Stimulated activated naive CD8-positive, alpha-beta T cell treated with anti-CD3 and anti-CD28 coated beads, Interleukin-15, Interleukin-2, amounts not matched to agents 100 ng/mL and 50 ng/mL, for 24 hours (primary cell): ENCODE measurements around the gene PROM2.
"Not testable (repeated sequence)": the region's sequence is repeated elsewhere in the genome, so short reads cannot be mapped to it uniquely, and the experiment has no call there.

ENCODE experiments used
- H3K27ac Mint-ChIP-seq: one replicate; pipeline ENCODE4 v1.8.0; 2021; ENCODE audit warnings: mild to moderate bottlenecking, mixed read lengths
- H3K27me3 Mint-ChIP-seq: one replicate; pipeline ENCODE4 v1.8.0; 2021; ENCODE audit warnings: mixed read lengths
- H3K36me3 Mint-ChIP-seq: one replicate; pipeline ENCODE4 v1.8.0; 2021; ENCODE audit warnings: low read depth, mixed read lengths
- H3K4me1 Mint-ChIP-seq: one replicate; pipeline ENCODE4 v1.8.0; 2021; ENCODE audit warnings: low read depth, mixed read lengths
- H3K4me3 Mint-ChIP-seq: one replicate; pipeline ENCODE4 v1.8.0; 2021; ENCODE audit warnings: mild to moderate bottlenecking, mixed read lengths
- H3K9me3 Mint-ChIP-seq: one replicate; pipeline ENCODE4 v1.8.0; 2021; ENCODE audit warnings: mixed read lengths

The PROM2 gene, protein sequence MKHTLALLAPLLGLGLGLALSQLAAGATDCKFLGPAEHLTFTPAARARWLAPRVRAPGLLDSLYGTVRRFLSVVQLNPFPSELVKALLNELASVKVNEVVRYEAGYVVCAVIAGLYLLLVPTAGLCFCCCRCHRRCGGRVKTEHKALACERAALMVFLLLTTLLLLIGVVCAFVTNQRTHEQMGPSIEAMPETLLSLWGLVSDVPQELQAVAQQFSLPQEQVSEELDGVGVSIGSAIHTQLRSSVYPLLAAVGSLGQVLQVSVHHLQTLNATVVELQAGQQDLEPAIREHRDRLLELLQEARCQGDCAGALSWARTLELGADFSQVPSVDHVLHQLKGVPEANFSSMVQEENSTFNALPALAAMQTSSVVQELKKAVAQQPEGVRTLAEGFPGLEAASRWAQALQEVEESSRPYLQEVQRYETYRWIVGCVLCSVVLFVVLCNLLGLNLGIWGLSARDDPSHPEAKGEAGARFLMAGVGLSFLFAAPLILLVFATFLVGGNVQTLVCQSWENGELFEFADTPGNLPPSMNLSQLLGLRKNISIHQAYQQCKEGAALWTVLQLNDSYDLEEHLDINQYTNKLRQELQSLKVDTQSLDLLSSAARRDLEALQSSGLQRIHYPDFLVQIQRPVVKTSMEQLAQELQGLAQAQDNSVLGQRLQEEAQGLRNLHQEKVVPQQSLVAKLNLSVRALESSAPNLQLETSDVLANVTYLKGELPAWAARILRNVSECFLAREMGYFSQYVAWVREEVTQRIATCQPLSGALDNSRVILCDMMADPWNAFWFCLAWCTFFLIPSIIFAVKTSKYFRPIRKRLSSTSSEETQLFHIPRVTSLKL

GRCh38 chr2:95274291-95275150 lies at the start of gene PROM2:
Gene PROM2 (plus strand): TSS chr2:95274449. CDS start chr2:95274586, 137 bp downstream.
- no peak within 1 kb of the TSS for H3K27ac Mint-ChIP-seq
- no peak within 1 kb of the TSS for H3K4me3 Mint-ChIP-seq
- no peaks in the 10 kb centered on the region for H3K4me1 Mint-ChIP-seq
- H3K36me3 Mint-ChIP-seq, result no peaks in the 10 kb centered on the region
- H3K27me3 Mint-ChIP-seq, result no peaks in the 10 kb centered on the region
- H3K9me3 Mint-ChIP-seq, result no peaks in the 10 kb centered on the region

DNA sequence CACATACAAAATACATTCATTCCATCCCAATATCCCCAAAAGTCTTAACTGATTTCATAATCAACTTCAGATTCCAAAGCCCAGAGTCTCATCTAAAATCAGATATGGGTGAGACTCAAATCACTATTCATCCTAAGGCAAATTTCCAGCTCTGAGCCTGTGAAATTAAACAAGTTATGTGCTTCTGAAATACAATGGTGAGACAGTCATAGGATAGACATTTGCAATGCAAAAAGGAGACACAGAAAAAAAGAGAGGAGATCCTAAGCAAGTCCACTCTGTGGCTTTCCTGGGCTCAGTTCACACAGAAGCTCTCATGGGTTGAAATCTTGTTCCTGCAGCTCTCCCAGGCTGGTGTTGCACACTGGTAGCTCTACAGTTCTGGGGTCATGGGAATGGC lies 48.6 kb upstream of the PROM2 start:
- H3K4me3 Mint-ChIP-seq, result no peak overlapping the region
- peaks cover 63% of the 10 kb centered on the region for H3K9me3 Mint-ChIP-seq
- no peaks in the 10 kb centered on the region for H3K4me1 Mint-ChIP-seq

GRCh38 chr2:95231723-95232122 lies 42.5 kb upstream of the PROM2 start:
- H3K4me3 Mint-ChIP-seq, result no peak overlapping the region
- no peak overlapping the region for H3K27ac Mint-ChIP-seq
- H3K4me1 Mint-ChIP-seq, result no peaks in the 10 kb centered on the region
- peaks cover 50% of the 10 kb centered on the region for H3K9me3 Mint-ChIP-seq
- no peaks in the 10 kb centered on the region for H3K27me3 Mint-ChIP-seq
- H3K36me3 Mint-ChIP-seq, result peaks cover 12% of the 10 kb centered on the region

More for the DNA sequence above, 48.6 kb upstream of the PROM2 start:
- Mint-ChIP-seq H3K27me3 (no peaks in the 10 kb centered on the region), H3K36me3 (peaks cover 40% of the 10 kb centered on the region), H3K27ac (no peak overlapping the region)

- H3K36me3 Mint-ChIP-seq, result peaks cover 12% of the 10 kb centered on the region
- peaks cover 48% of the 10 kb centered on the region for H3K9me3 Mint-ChIP-seq
- no peaks in the 10 kb centered on the region for H3K27me3 Mint-ChIP-seq
- no peaks in the 10 kb centered on the region for H3K4me1 Mint-ChIP-seq
- no peak overlapping the region for H3K4me3 Mint-ChIP-seq
- H3K27ac Mint-ChIP-seq, result no peak overlapping the region
These were observed 42.0 kb upstream of the PROM2 start for GRCh38 chr2:95232232-95232631.

DNA sequence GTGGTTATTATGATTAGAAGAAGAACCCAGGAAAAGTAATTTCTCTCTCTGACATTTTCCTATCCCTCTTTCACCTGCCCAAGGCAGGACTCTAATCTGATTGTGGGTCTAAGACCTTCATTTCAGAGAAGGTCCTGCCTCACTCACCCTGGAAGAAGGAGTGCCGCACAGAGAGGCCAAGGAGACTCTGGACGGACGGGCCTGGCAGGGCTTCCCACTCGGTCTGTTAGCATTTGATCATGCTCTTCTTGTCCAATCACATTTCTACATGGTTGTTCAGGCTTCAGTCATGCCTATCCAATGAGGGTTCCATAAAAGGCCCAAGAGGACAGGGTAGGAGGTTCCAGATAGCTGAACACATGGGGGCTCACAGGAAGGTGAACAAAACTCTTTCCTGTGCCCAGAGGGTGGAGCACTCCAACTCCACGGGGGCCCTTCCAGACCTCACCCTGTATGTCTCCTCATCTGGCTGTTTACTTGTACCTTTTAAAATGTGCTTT lies 39.9 kb upstream of the PROM2 start:
- H3K27me3 Mint-ChIP-seq, result no peaks in the 10 kb centered on the region
- H3K9me3 Mint-ChIP-seq, result peaks cover 44% of the 10 kb centered on the region
- H3K36me3 Mint-ChIP-seq, result peaks cover 6% of the 10 kb centered on the region
- no peak overlapping the region for H3K27ac Mint-ChIP-seq
- H3K4me3 Mint-ChIP-seq, result no peak overlapping the region
- no peaks in the 10 kb centered on the region for H3K4me1 Mint-ChIP-seq

DNA sequence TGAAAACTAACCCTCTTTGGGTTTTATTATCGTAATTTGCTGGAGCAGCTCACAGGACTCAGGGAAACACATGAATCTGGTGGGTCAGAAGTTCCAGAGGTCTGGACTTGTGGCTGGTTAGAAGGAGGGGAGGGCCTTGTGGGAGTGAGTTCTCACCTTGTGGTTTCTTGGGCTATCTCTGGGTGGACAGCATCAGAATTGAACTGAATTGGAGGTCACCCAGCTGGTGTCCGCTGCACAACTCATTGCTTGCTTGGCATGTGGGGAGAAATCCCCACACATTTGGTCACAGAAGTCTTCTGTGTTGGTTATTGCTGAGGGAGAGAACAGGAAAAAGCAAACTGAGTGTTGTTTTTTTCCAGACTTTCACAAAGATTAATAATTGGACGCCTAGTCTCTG lies 39.4 kb upstream of the PROM2 start:
- no peaks in the 10 kb centered on the region for H3K4me1 Mint-ChIP-seq
- no peak overlapping the region for H3K4me3 Mint-ChIP-seq
- no peak overlapping the region for H3K27ac Mint-ChIP-seq
- H3K36me3 Mint-ChIP-seq, result peaks cover 3% of the 10 kb centered on the region
- no peaks in the 10 kb centered on the region for H3K27me3 Mint-ChIP-seq
- H3K9me3 Mint-ChIP-seq, result peaks cover 42% of the 10 kb centered on the region

DNA sequence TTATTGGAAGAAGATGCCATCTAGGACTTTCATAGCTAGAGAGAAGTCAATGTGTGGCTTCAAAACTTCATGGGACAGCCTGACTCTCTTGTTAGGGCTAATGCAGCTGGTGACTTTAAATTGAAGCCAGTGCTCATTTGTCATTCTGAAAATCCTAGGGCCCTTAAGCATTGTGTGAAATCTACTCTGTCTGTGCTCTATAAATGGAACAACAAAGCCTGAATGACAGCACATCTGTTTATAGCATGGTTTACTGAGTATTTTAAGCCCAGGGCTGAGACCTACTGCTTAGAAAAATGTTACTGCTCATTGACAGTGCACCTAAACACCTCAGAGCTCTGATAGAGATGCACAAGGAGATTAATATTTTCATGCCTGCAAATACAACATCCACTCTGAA lies 36.1 kb upstream of the PROM2 start:
- Mint-ChIP-seq H3K9me3 (peaks cover 53% of the 10 kb centered on the region), H3K4me3 (no peak overlapping the region), H3K36me3 (peaks cover 16% of the 10 kb centered on the region), H3K27me3 (no peaks in the 10 kb centered on the region), H3K4me1 (no peaks in the 10 kb centered on the region), H3K27ac (no peak overlapping the region)

- no peaks in the 10 kb centered on the region for H3K4me1 Mint-ChIP-seq
- H3K9me3 Mint-ChIP-seq, result peaks cover 51% of the 10 kb centered on the region
- H3K36me3 Mint-ChIP-seq, result peaks cover 24% of the 10 kb centered on the region
- peaks cover 3% of the 10 kb centered on the region for H3K27me3 Mint-ChIP-seq
- no peak overlapping the region for H3K4me3 Mint-ChIP-seq
- no peak overlapping the region for H3K27ac Mint-ChIP-seq
These were observed 34.2 kb upstream of the PROM2 start for GRCh38 chr2:95240091-95240490.

DNA sequence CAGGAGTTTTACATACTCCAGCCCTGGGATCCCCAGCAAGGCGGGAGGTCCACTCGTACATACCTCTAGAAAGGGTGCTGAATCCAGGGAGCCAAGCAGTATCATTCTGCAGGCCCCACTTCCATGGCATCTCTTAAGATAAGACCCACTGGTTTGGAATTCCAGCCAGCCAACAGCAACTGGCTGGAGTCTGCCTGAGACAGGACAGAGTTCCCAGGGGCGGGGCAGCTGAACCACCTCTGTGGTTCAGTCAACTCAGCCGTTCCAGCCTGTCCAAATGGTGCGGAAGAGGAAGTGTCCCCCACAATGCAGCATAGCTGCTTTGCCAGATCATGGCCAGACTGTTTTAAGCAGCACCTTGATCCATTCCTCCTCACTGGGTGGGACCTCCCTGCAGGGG lies 33.7 kb upstream of the PROM2 start:
- no peak overlapping the region for H3K27ac Mint-ChIP-seq
- peaks cover 50% of the 10 kb centered on the region for H3K9me3 Mint-ChIP-seq
- H3K4me1 Mint-ChIP-seq, result no peaks in the 10 kb centered on the region
- peaks cover 24% of the 10 kb centered on the region for H3K36me3 Mint-ChIP-seq
- H3K27me3 Mint-ChIP-seq, result peaks cover 3% of the 10 kb centered on the region
- no peak overlapping the region for H3K4me3 Mint-ChIP-seq

DNA sequence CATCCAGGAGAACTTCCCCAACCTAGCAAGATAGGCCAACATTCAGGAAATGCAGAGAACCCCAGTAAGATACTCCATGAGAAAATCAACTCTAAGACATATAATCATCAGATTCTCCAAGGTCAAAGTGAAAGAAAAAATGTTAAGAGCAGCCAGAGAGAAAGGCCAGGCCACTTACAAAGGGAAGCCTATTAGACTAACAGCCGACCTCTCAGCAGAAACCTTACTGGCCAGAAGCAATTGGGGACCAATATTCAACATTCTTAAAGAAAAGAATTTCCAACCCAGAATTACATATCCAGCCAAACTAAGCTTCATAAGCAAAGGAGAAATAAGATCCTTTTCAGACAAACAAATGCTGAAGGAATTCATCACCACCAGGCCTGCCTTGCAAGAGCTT lies 32.2 kb upstream of the PROM2 start:
- H3K27ac Mint-ChIP-seq, H3K4me1 Mint-ChIP-seq, H3K27me3 Mint-ChIP-seq, H3K4me3 Mint-ChIP-seq: not testable (repeated sequence)
- Mint-ChIP-seq H3K36me3 (peaks cover 24% of the 10 kb centered on the region), H3K9me3 (peaks cover 37% of the 10 kb centered on the region)

- Mint-ChIP-seq H3K4me1 (no peaks in the 10 kb centered on the region), H3K9me3 (peaks cover 23% of the 10 kb centered on the region), H3K27ac (no peak overlapping the region), H3K36me3 (peaks cover 3% of the 10 kb centered on the region), H3K4me3 (no peak overlapping the region), H3K27me3 (no peaks in the 10 kb centered on the region)
These were observed 16.0 kb upstream of the PROM2 start for GRCh38 chr2:95258271-95258670.

GRCh38 chr2:95260028-95261023 lies 13.9 kb upstream of the PROM2 start:
- no peaks in the 10 kb centered on the region for H3K4me1 Mint-ChIP-seq
- H3K9me3 Mint-ChIP-seq, result peaks cover 17% of the 10 kb centered on the region
- no peaks in the 10 kb centered on the region for H3K27me3 Mint-ChIP-seq
- no peak overlapping the region for H3K4me3 Mint-ChIP-seq
- H3K36me3 Mint-ChIP-seq, result peaks cover 3% of the 10 kb centered on the region
- no peak overlapping the region for H3K27ac Mint-ChIP-seq

DNA sequence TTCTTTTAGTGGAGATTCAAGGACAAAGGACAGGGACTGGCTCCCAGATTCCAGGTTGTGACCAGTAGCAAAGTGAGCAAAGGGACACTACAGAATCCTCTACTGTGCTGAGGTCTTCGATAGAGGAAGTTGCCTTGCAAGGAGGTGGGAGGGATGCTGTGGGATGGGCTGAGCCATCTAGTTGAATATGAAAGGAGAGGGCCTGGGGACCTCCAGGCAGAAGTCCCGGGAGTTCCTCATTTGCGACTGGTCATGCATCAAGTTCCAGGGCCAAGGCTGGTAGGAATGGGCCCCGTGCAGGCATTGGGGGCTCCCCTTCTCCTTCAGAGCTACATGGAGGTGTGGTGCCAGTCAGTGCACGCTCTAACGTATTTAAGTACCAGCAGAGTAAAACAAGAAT lies 12.6 kb upstream of the PROM2 start:
- Mint-ChIP-seq H3K36me3 (peaks cover 3% of the 10 kb centered on the region), H3K27ac (no peak overlapping the region), H3K27me3 (no peaks in the 10 kb centered on the region), H3K4me3 (no peak overlapping the region), H3K4me1 (no peaks in the 10 kb centered on the region), H3K9me3 (peaks cover 10% of the 10 kb centered on the region)
